Measurements from ENCODE around the gene MRPS16.
"Not testable (repeated sequence)": the region's sequence is repeated elsewhere in the genome, so short reads cannot be mapped to it uniquely, and the experiment has no call there.

The MRPS16 gene

GRCh38 chr10:73252445-73253224, at the start of gene MRPS16:
Gene MRPS16, minus strand, starts transcription at chr10:73252644. Its CDS starts 162 bp downstream, at chr10:73252482.
- DNase-seq (ENCODE audit: low read depth, low spot score): peak; percentile 93

GRCh38 chr10:73296946-73297345, 44.5 kb upstream of the MRPS16 start:
- DNase-seq (ENCODE audit: low read depth, low spot score): no peak

GRCh38 chr10:73293461-73293860, 41.0 kb upstream of the MRPS16 start:
- DNase-seq (ENCODE audit: low read depth, low spot score): no peak

GRCh38 chr10:73289958-73290357, 37.5 kb upstream of the MRPS16 start:
- no peak for DNase-seq (ENCODE audit: low read depth, low spot score)

GRCh38 chr10:73287441-73287840, 35.0 kb upstream of the MRPS16 start:
- DNase-seq (ENCODE audit: low read depth, low spot score): no peak

GRCh38 chr10:73281097-73281496, 28.7 kb upstream of the MRPS16 start:
- DNase-seq (ENCODE audit: low read depth, low spot score): no peak

GRCh38 chr10:73264423-73264822, 12.0 kb upstream of the MRPS16 start:
- DNase-seq (ENCODE audit: low read depth, low spot score): no peak

- DNase-seq (ENCODE audit: low read depth, low spot score): no peak
These were observed 11.4 kb upstream of the MRPS16 start for GRCh38 chr10:73263693-73264347.

- no peak for DNase-seq (ENCODE audit: low read depth, low spot score)
These were observed 10.6 kb upstream of the MRPS16 start for GRCh38 chr10:73262880-73263555.

GRCh38 chr10:73262105-73262730, 9.8 kb upstream of the MRPS16 start:
- no peak for DNase-seq (ENCODE audit: low read depth, low spot score)

- DNase-seq (ENCODE audit: low read depth, low spot score): no peak
These were observed 9.0 kb upstream of the MRPS16 start for GRCh38 chr10:73261362-73261995.

GRCh38 chr10:73258612-73259011, 6.2 kb upstream of the MRPS16 start:
- DNase-seq (ENCODE audit: low read depth, low spot score): not testable (repeated sequence)

GRCh38 chr10:73253225-73253555, 746 bp upstream of the MRPS16 start:
- no peak for DNase-seq (ENCODE audit: low read depth, low spot score)

GRCh38 chr10:73251683-73252444, 580 bp downstream of the MRPS16 start:
- DNase-seq (ENCODE audit: low read depth, low spot score): no peak

GRCh38 chr10:73248259-73248724, 4.2 kb downstream of the MRPS16 start:
- no peak for DNase-seq (ENCODE audit: low read depth, low spot score)

GRCh38 chr10:73247509-73248258, 4.8 kb downstream of the MRPS16 start:
- no peak for DNase-seq (ENCODE audit: low read depth, low spot score)

- peak; percentile 54 for DNase-seq (ENCODE audit: low read depth, low spot score)
These were observed 5.6 kb downstream of the MRPS16 start, which contains the start of gene DNAJC9 for GRCh38 chr10:73246646-73247508. Gene DNAJC9, minus strand, starts transcription at chr10:73247255. Its CDS starts 66 bp downstream, at chr10:73247189.

- no peak for DNase-seq (ENCODE audit: low read depth, low spot score)
These were observed 6.2 kb downstream of the MRPS16 start for GRCh38 chr10:73246322-73246645.

GRCh38 chr10:73244866-73245477, 7.5 kb downstream of the MRPS16 start:
- DNase-seq (ENCODE audit: low read depth, low spot score): no peak

Data from iPS DF 19.7 (cell line).